SK-N-SH (cell line): ENCODE measurements around the gene DZIP1. TPM values are rescaled to one million over a fixed set of nuclear protein-coding genes. Genes with fewer than 3 reads are reported as not detected.

ENCODE experiments used
- CTCF ChIA-PET: fragments of 300-600, 350-600 bp; formaldehyde crosslinking; extraction: SDS; loops from one replicate; lab custom pipeline; 2021; lab: Yijun Ruan, JAX
- POLR2A ChIA-PET: fragments of 350-600 bp; sonication (Branson Sonifier 250); formaldehyde crosslinking; extraction: SDS; loops from one replicate; lab custom pipeline; 2020; ENCODE audit warnings: antibody characterized with exemption, inconsistent platforms; lab: Yijun Ruan, JAX
- DNase-seq: peaks from one replicate; pipeline ENCODE4 v3.0.0; 2012
- H2AFZ ChIP-seq: fragments of 200-600 bp; sonication (generic); 2 replicates; pipeline ENCODE4 v1.8.1; 2016; ENCODE audit warnings: antibody characterized with exemption, mild to moderate bottlenecking, low read depth
- H3F3A ChIP-seq: fragments of 200-600 bp; sonication (generic); replicated peaks from 2 replicates; pipeline ENCODE3; 2016; ENCODE audit warnings: antibody characterized with exemption, mild to moderate bottlenecking; ENCODE audit not compliant: insufficient read depth
- H3K27ac ChIP-seq, 2 experiments: fragments of 200-500 bp in 1 of 2; fragments of 200-600 bp in 1 of 2; sonication (Bioruptor generic) in 1 of 2; sonication (generic), shearing (Covaris generic) in 1 of 2; 2 replicates each; pipeline versions ENCODE4 v1.5.1 to v1.6.1; 2014 to 2016; ENCODE audit warnings: low read depth in 2 of 2, inconsistent platforms in 1 of 2, low read length in 1 of 2, mild to moderate bottlenecking in 1 of 2, mixed read lengths in 1 of 2
- H3K27me3 ChIP-seq: fragments of 200-600 bp; sonication (generic), shearing (Covaris generic); 2 replicates; pipeline ENCODE4 v1.6.1; 2016; ENCODE audit warnings: mixed run types; ENCODE audit not compliant: insufficient read depth
- H3K36me3 ChIP-seq, 2 experiments: fragments of 200-500 bp in 1 of 2; fragments of 200-600 bp in 1 of 2; sonication (Bioruptor generic) in 1 of 2; sonication (generic) in 1 of 2; replicated peaks in 1 of 2; 2 replicates each; pipeline versions ENCODE3 to v1.5.1; 2014 to 2016; ENCODE audit warnings: low read length in 1 of 2, mild to moderate bottlenecking in 1 of 2; ENCODE audit not compliant: insufficient read depth in 2 of 2, control insufficient read depth in 1 of 2
- H3K4me1 ChIP-seq, 2 experiments: fragments of 200-500 bp in 1 of 2; fragments of 200-600 bp in 1 of 2; sonication (Bioruptor generic) in 1 of 2; sonication (generic), shearing (Covaris generic) in 1 of 2; 2 replicates each; pipeline versions ENCODE4 v1.5.1 to v1.6.1; 2014 to 2016; ENCODE audit warnings: low read depth in 1 of 2, low read length in 1 of 2, mixed run types in 1 of 2; ENCODE audit not compliant: insufficient read depth in 2 of 2, control insufficient read depth in 1 of 2
- H3K4me2 ChIP-seq: fragments of 200-600 bp; sonication (generic), shearing (Covaris generic); 2 replicates; pipeline ENCODE4 v1.6.1; 2017; ENCODE audit warnings: mixed run types
- H3K4me3 ChIP-seq, 2 experiments: fragments of 200-500 bp in 1 of 2; fragments of 200-600 bp in 1 of 2; sonication (Bioruptor generic) in 1 of 2; sonication (generic), shearing (Covaris generic) in 1 of 2; 2 replicates each; pipeline versions ENCODE4 v1.5.1 to v1.8.1; 2014 to 2016; ENCODE audit warnings: low read depth in 2 of 2, inconsistent platforms in 1 of 2, low read length in 1 of 2, mild to moderate bottlenecking in 1 of 2, mixed read lengths in 1 of 2, moderate library complexity in 1 of 2
- H3K79me2 ChIP-seq: fragments of 200-600 bp; sonication (generic); 2 replicates; pipeline ENCODE4 v1.8.1; 2017; ENCODE audit warnings: mild to moderate bottlenecking; ENCODE audit not compliant: insufficient read depth
- H3K9ac ChIP-seq: fragments of 200-600 bp; sonication (generic); 2 replicates; pipeline ENCODE4 v1.6.1; 2017; ENCODE audit warnings: mixed run types
- H3K9me2 ChIP-seq: fragments of 200-600 bp; sonication (generic); 2 replicates; pipeline ENCODE4 v1.6.1; 2017; ENCODE audit warnings: mixed run types
- H3K9me3 ChIP-seq: fragments of 200-600 bp; sonication (generic); 2 replicates; pipeline ENCODE4 v1.6.1; 2017; ENCODE audit warnings: mixed run types, mild to moderate bottlenecking, moderate library complexity
- H4K20me1 ChIP-seq: fragments of 200-600 bp; sonication (generic); 2 replicates; pipeline ENCODE4 v1.6.1; 2017; ENCODE audit warnings: mild to moderate bottlenecking, mixed run types; ENCODE audit not compliant: insufficient read depth
- ELF1 ChIP-seq: IDR thresholded peaks from 2 replicates; pipeline ENCODE4 v1.4.0; 2012
- EP300 ChIP-seq, 2 experiments: IDR thresholded peaks; 2 replicates each; pipeline versions ENCODE4 v1.4.0 to v1.6.1; 2012; ENCODE audit warnings: borderline replicate concordance in 1 of 2, low read depth in 1 of 2, low read length in 1 of 2
- EZH2phosphoT487 ChIP-seq: fragments of 200-600 bp; sonication (generic); IDR thresholded peaks from 2 replicates; pipeline ENCODE4 v1.6.1; 2017; ENCODE audit warnings: low read depth, mixed run types, mild to moderate bottlenecking, antibody characterized with exemption, moderate library complexity, borderline replicate concordance
- FOSL2 ChIP-seq: IDR thresholded peaks from 2 replicates; pipeline ENCODE4 v1.4.0; 2012; ENCODE audit warnings: low read depth, mild to moderate bottlenecking, moderate library complexity, borderline replicate concordance
- IRF3 ChIP-seq: fragments of 150-350 bp; IDR thresholded peaks from 2 replicates; pipeline ENCODE4 v1.6.1; 2016; ENCODE audit warnings: mild to moderate bottlenecking, low read depth, low read length
- JUND ChIP-seq: IDR thresholded peaks from 2 replicates; pipeline ENCODE4 v1.4.0; 2012
- MXI1 ChIP-seq: IDR thresholded peaks from 2 replicates; pipeline ENCODE4 v1.6.1; 2012; ENCODE audit warnings: mild to moderate bottlenecking, low read depth, low read length, improper control_type of control experiment
- NFIC ChIP-seq: IDR thresholded peaks from 2 replicates; pipeline ENCODE4 v1.4.0; 2012; ENCODE audit warnings: borderline replicate concordance
- PBX3 ChIP-seq: IDR thresholded peaks from 2 replicates; pipeline ENCODE4; 2012
- RAD21 ChIP-seq: IDR thresholded peaks from 2 replicates; pipeline ENCODE4 v1.6.1; 2012; ENCODE audit warnings: mild to moderate bottlenecking, low read length
- REST ChIP-seq: IDR thresholded peaks from 2 replicates; pipeline ENCODE4 v1.6.1; 2012; ENCODE audit warnings: mild to moderate bottlenecking, low read depth, low read length, moderate library complexity
- RFX5 ChIP-seq: IDR thresholded peaks from 2 replicates; pipeline ENCODE4 v1.6.1; 2012; ENCODE audit warnings: mild to moderate bottlenecking, improper control_type of control experiment, low read length
- SIN3A ChIP-seq: IDR thresholded peaks from 2 replicates; pipeline ENCODE4 v1.6.1; 2012; ENCODE audit warnings: low read depth, mild to moderate bottlenecking, low read length, moderate library complexity, borderline replicate concordance
- TAF1 ChIP-seq: IDR thresholded peaks from 2 replicates; pipeline ENCODE4 v1.6.1; 2012; ENCODE audit warnings: low read depth, mild to moderate bottlenecking, low read length, moderate library complexity, borderline replicate concordance
- TCF12 ChIP-seq: IDR thresholded peaks from 2 replicates; pipeline ENCODE4 v1.4.0; 2012
- TEAD4 ChIP-seq: IDR thresholded peaks from 2 replicates; pipeline ENCODE4 v1.4.0; 2012; ENCODE audit warnings: mild to moderate bottlenecking, borderline replicate concordance; ENCODE audit not compliant: insufficient read depth
- USF2 ChIP-seq: fragments of 150-350 bp; IDR thresholded peaks from 2 replicates; pipeline ENCODE4 v1.6.1; 2017; ENCODE audit warnings: antibody characterized with exemption, low read length, low read depth, borderline replicate concordance
- WGBS: methylation state at CpG from one replicate; pipeline ENCODE4 v1.1.6; 2017; ENCODE audit warnings: low lambda C conversion rate; 5-methylcytosine and 5-hydroxymethylcytosine counted together
- polyA plus RNA-seq, 3 experiments: library from polyadenylated mRNA; depleted of rRNA; stranded (reverse); fragments of >200 nt; gene quantifications; 2 replicates each; pipeline ENCODE4 v1.2.3, GENCODE V29; 2012
- TF ChIP-seq, protein P1 (sequence below): IDR thresholded peaks from 2 replicates; pipeline ENCODE4 v1.4.0; 2012; ENCODE audit warnings: low read depth, borderline replicate concordance
- TF ChIP-seq, protein P2 (sequence below): fragments of 200-600 bp; sonication (generic); IDR thresholded peaks from 2 replicates; pipeline ENCODE4 v1.6.1; 2017; ENCODE audit warnings: antibody characterized with exemption, mild to moderate bottlenecking, moderate library complexity

DZIP1 gene
- polyA plus RNA-seq, 1 of the 3 experiments (the other 2 are of a cell fraction), result 15.0 TPM

DNA sequence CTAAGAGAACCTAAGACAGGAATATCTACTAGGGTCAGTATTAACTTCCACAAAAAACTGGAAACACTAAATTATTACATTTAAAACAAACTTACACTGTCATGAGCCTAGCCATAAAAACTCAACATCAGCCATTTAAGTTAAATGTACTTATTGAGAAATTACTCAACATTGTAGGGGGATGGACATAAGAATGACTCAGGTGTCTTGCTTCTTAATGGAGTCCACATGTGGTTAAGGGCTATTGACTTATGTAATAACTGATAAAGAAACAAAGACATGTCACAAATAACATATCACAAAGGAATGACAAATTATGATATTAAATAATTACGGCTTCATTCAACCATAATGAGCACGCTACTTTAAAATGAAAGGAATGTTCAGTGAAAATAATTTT lies 55.8 kb downstream of the DZIP1 start:
- ChIA-PET POLR2A (no interaction called here), CTCF (no interaction called here)
- Histone ChIP-seq H3K9me2 (no peaks in the 10 kb centered on the region), H3K9ac (no peak overlapping the region), H3F3A (no peaks in the 10 kb centered on the region), H3K4me3 (no peak overlapping the region), H3K9me3 (no peaks in the 10 kb centered on the region), H4K20me1 (no peaks in the 10 kb centered on the region), H3K4me1 (no peaks in the 10 kb centered on the region), H3K4me2 (no peak overlapping the region), H3K27ac (no peak overlapping the region), H3K27me3 (no peaks in the 10 kb centered on the region), H3K36me3 (peaks cover 76 to 82% of the 10 kb centered on the region in 2 experiments), H3K79me2 (no peaks in the 10 kb centered on the region), H2AFZ (no peak overlapping the region)
- WGBS, result 97% methylated on average over 2 of the region's 2 CpGs
- no peak for DNase-seq
- TF ChIP-seq EP300 (IDR thresholded peaks at IDR 0.05; ENCODE audit: borderline replicate concordance in 1 of 2, low read depth in 1 of 2, low read length in 1 of 2), result no peak
- TF ChIP-seq SIN3A, result no peak
- TF ChIP-seq TCF12, result peak; percentile 30; the same call in 1 of the 2 replicates

GRCh38 chr13:95588134-95588533 lies 56.4 kb downstream of the DZIP1 start:
- Histone ChIP-seq H3K4me2 (no peak overlapping the region), H3F3A (no peaks in the 10 kb centered on the region), H3K79me2 (no peaks in the 10 kb centered on the region), H3K9me2 (no peaks in the 10 kb centered on the region), H2AFZ (no peak overlapping the region), H3K9me3 (no peaks in the 10 kb centered on the region), H3K4me3 (no peak overlapping the region), H3K27ac (no peak overlapping the region), H3K27me3 (no peaks in the 10 kb centered on the region), H4K20me1 (no peaks in the 10 kb centered on the region), H3K4me1 (no peaks in the 10 kb centered on the region), H3K36me3 (peaks cover 74 to 79% of the 10 kb centered on the region in 2 experiments), H3K9ac (no peak overlapping the region)
- ChIA-PET POLR2A (no interaction called here), CTCF (no interaction called here)
- no peak for DNase-seq
- 87% methylated on average over 3 of the region's 3 CpGs for WGBS
- TF ChIP-seq RFX5, result no peak
- no peak for TF ChIP-seq EZH2phosphoT487
- TF ChIP-seq JUND, result no peak
- TF ChIP-seq ELF1, result no peak
- no peak for TF ChIP-seq IRF3
- no peak for TF ChIP-seq TAF1
- no peak for TF ChIP-seq TEAD4
- no peak for TF ChIP-seq RAD21
- TF ChIP-seq, protein P1, sequence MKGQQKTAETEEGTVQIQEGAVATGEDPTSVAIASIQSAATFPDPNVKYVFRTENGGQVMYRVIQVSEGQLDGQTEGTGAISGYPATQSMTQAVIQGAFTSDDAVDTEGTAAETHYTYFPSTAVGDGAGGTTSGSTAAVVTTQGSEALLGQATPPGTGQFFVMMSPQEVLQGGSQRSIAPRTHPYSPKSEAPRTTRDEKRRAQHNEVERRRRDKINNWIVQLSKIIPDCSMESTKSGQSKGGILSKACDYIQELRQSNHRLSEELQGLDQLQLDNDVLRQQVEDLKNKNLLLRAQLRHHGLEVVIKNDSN, result no peak
- TF ChIP-seq MXI1, result no peak
- no peak for TF ChIP-seq REST
- no peak for TF ChIP-seq NFIC
- no peak for TF ChIP-seq TCF12
- TF ChIP-seq PBX3, result no peak
- TF ChIP-seq, protein P2, sequence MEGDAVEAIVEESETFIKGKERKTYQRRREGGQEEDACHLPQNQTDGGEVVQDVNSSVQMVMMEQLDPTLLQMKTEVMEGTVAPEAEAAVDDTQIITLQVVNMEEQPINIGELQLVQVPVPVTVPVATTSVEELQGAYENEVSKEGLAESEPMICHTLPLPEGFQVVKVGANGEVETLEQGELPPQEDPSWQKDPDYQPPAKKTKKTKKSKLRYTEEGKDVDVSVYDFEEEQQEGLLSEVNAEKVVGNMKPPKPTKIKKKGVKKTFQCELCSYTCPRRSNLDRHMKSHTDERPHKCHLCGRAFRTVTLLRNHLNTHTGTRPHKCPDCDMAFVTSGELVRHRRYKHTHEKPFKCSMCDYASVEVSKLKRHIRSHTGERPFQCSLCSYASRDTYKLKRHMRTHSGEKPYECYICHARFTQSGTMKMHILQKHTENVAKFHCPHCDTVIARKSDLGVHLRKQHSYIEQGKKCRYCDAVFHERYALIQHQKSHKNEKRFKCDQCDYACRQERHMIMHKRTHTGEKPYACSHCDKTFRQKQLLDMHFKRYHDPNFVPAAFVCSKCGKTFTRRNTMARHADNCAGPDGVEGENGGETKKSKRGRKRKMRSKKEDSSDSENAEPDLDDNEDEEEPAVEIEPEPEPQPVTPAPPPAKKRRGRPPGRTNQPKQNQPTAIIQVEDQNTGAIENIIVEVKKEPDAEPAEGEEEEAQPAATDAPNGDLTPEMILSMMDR, result no peak
- no peak for TF ChIP-seq USF2
- no peak for TF ChIP-seq FOSL2
